ENCODE results near the gene ZGLP1.

Gene ZGLP1

GRCh38 chr19:10292789-10293636 lies 16.6 kb downstream of the ZGLP1 start:
- H3K27ac Mint-ChIP-seq, result no peak overlapping the region
- peaks cover 48% of the 10 kb centered on the region for H3K4me1 Mint-ChIP-seq (ENCODE audit: low read depth)

GRCh38 chr19:10292206-10292788 lies 17.3 kb downstream of the ZGLP1 start:
- Mint-ChIP-seq H3K36me3 (no peaks in the 10 kb centered on the region), H3K9me3 (ENCODE audit: low read depth) (no peaks in the 10 kb centered on the region), H3K4me1 (ENCODE audit: low read depth) (peaks cover 51% of the 10 kb centered on the region), H3K27me3 (peaks cover 13% of the 10 kb centered on the region), H3K4me3 (peak overlapping the region; percentile 77), H3K27ac (no peak overlapping the region)

More at GRCh38 chr19:10292789-10293636, 16.6 kb downstream of the ZGLP1 start:
- Mint-ChIP-seq H3K9me3 (ENCODE audit: low read depth) (no peaks in the 10 kb centered on the region), H3K4me3 (peak overlapping the region; percentile 77), H3K36me3 (no peaks in the 10 kb centered on the region), H3K27me3 (peaks cover 11% of the 10 kb centered on the region)

- H3K27me3 Mint-ChIP-seq, result peaks cover 12% of the 10 kb centered on the region
- peak overlapping the region; percentile 77 for H3K4me3 Mint-ChIP-seq
- no peak overlapping the region for H3K27ac Mint-ChIP-seq
Measured at GRCh38 chr19:10291554-10292205, 17.9 kb downstream of the ZGLP1 start.

GRCh38 chr19:10290876-10291553 lies 18.6 kb downstream of the ZGLP1 start:
- Mint-ChIP-seq H3K27me3 (peaks cover 11% of the 10 kb centered on the region), H3K36me3 (no peaks in the 10 kb centered on the region), H3K4me3 (peak overlapping the region; percentile 77), H3K27ac (peak overlapping the region; percentile 22), H3K9me3 (ENCODE audit: low read depth) (no peaks in the 10 kb centered on the region), H3K4me1 (ENCODE audit: low read depth) (peaks cover 55% of the 10 kb centered on the region)

More at GRCh38 chr19:10291554-10292205, 17.9 kb downstream of the ZGLP1 start:
- H3K9me3 Mint-ChIP-seq (ENCODE audit: low read depth), result no peaks in the 10 kb centered on the region
- H3K36me3 Mint-ChIP-seq, result no peaks in the 10 kb centered on the region
- H3K4me1 Mint-ChIP-seq (ENCODE audit: low read depth), result peaks cover 50% of the 10 kb centered on the region

GRCh38 chr19:10290357-10290875 lies 19.2 kb downstream of the ZGLP1 start:
- Mint-ChIP-seq H3K27me3 (peaks cover 8% of the 10 kb centered on the region), H3K27ac (peak overlapping the region; percentile 22), H3K4me3 (peak overlapping the region; percentile 77), H3K4me1 (ENCODE audit: low read depth) (peaks cover 49% of the 10 kb centered on the region), H3K9me3 (ENCODE audit: low read depth) (no peaks in the 10 kb centered on the region), H3K36me3 (peaks cover 3% of the 10 kb centered on the region)

GRCh38 chr19:10289836-10290356 lies 19.7 kb downstream of the ZGLP1 start, which contains the start of gene ICAM5:
TSS of gene ICAM5 (plus strand) at chr19:10289952. CDS start at chr19:10290044, 92 bp downstream.
- Mint-ChIP-seq H3K4me1 (ENCODE audit: low read depth) (peaks cover 49% of the 10 kb centered on the region), H3K4me3 (peak within 1 kb of the TSS; percentile 77), H3K36me3 (peaks cover 8% of the 10 kb centered on the region), H3K27me3 (peaks cover 8% of the 10 kb centered on the region), H3K9me3 (ENCODE audit: low read depth) (no peaks in the 10 kb centered on the region), H3K27ac (peak within 1 kb of the TSS; percentile 50)

- H3K4me1 Mint-ChIP-seq (ENCODE audit: low read depth), result peaks cover 46% of the 10 kb centered on the region
- H3K4me3 Mint-ChIP-seq, result peak overlapping the region; percentile 77
- H3K27ac Mint-ChIP-seq, result peak overlapping the region; percentile 50
- peaks cover 8% of the 10 kb centered on the region for H3K27me3 Mint-ChIP-seq
- no peaks in the 10 kb centered on the region for H3K9me3 Mint-ChIP-seq (ENCODE audit: low read depth)
- peaks cover 8% of the 10 kb centered on the region for H3K36me3 Mint-ChIP-seq
Measured at GRCh38 chr19:10289167-10289835, 20.3 kb downstream of the ZGLP1 start.

GRCh38 chr19:10288662-10289166 lies 20.9 kb downstream of the ZGLP1 start:
- Mint-ChIP-seq H3K9me3 (ENCODE audit: low read depth) (no peaks in the 10 kb centered on the region), H3K4me3 (peak overlapping the region; percentile 77), H3K36me3 (peaks cover 8% of the 10 kb centered on the region)

GRCh38 chr19:10286803-10287737 lies 22.5 kb downstream of the ZGLP1 start, which contains the start of gene ICAM4:
TSS of gene ICAM4 (plus strand) at chr19:10286955. CDS start at chr19:10287013, 58 bp downstream.
- Mint-ChIP-seq H3K36me3 (peaks cover 8% of the 10 kb centered on the region), H3K27me3 (peaks cover 4% of the 10 kb centered on the region), H3K4me3 (peak within 1 kb of the TSS; percentile 48)

More at GRCh38 chr19:10288662-10289166, 20.9 kb downstream of the ZGLP1 start:
- Mint-ChIP-seq H3K27ac (peak overlapping the region; percentile 50), H3K27me3 (peaks cover 8% of the 10 kb centered on the region), H3K4me1 (ENCODE audit: low read depth) (peaks cover 46% of the 10 kb centered on the region)

GRCh38 chr19:10285393-10285792 lies 24.2 kb downstream of the ZGLP1 start:
- Mint-ChIP-seq H3K27ac (no peak overlapping the region), H3K4me1 (ENCODE audit: low read depth) (peaks cover 23% of the 10 kb centered on the region)

More at GRCh38 chr19:10286803-10287737, 22.5 kb downstream of the ZGLP1 start, which contains the start of gene ICAM4:
- Mint-ChIP-seq H3K4me1 (ENCODE audit: low read depth) (peaks cover 35% of the 10 kb centered on the region), H3K9me3 (ENCODE audit: low read depth) (no peaks in the 10 kb centered on the region), H3K27ac (no peak within 1 kb of the TSS)

GRCh38 chr19:10284960-10285278 lies 24.7 kb downstream of the ZGLP1 start:
- H3K4me3 Mint-ChIP-seq, result no peak overlapping the region
- peaks cover 8% of the 10 kb centered on the region for H3K36me3 Mint-ChIP-seq
- H3K9me3 Mint-ChIP-seq (ENCODE audit: low read depth), result no peaks in the 10 kb centered on the region
- H3K27ac Mint-ChIP-seq, result no peak overlapping the region
- peaks cover 21% of the 10 kb centered on the region for H3K4me1 Mint-ChIP-seq (ENCODE audit: low read depth)
- H3K27me3 Mint-ChIP-seq, result peaks cover 2% of the 10 kb centered on the region

More at GRCh38 chr19:10285393-10285792, 24.2 kb downstream of the ZGLP1 start:
- Mint-ChIP-seq H3K4me3 (no peak overlapping the region), H3K27me3 (peaks cover 2% of the 10 kb centered on the region), H3K36me3 (peaks cover 8% of the 10 kb centered on the region), H3K9me3 (ENCODE audit: low read depth) (no peaks in the 10 kb centered on the region)

- H3K27me3 Mint-ChIP-seq, result peaks cover 2% of the 10 kb centered on the region
- H3K36me3 Mint-ChIP-seq, result peaks cover 8% of the 10 kb centered on the region
Measured at GRCh38 chr19:10284065-10284959, 25.3 kb downstream of the ZGLP1 start.

More at GRCh38 chr19:10284065-10284959, 25.3 kb downstream of the ZGLP1 start:
- no peaks in the 10 kb centered on the region for H3K9me3 Mint-ChIP-seq (ENCODE audit: low read depth)
- no peak overlapping the region for H3K4me3 Mint-ChIP-seq
- no peak overlapping the region for H3K27ac Mint-ChIP-seq
- H3K4me1 Mint-ChIP-seq (ENCODE audit: low read depth), result peaks cover 23% of the 10 kb centered on the region
